Measurements from ENCODE around the gene GXYLT2.

Gene GXYLT2

DNA sequence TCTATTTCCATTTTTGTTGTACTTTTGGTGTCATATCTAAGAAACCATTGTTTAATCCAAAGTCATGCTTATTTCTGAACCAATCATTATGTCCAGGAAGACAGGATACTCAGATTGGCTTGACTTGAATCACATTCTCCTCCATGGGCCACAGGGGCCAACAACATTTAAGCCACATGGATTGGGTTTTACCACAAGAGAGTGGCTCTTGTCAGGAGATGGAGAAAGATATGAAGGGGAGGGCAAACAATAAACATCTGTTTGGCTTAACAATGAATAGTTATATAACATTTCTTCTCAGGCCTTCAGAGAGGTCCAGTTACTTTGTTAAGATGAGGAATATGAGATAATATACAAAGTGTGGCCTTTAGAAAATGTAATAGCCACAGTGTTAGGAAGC, 44.6 kb downstream of the GXYLT2 start:
- no peak for DNase-seq (ENCODE audit: low read depth)

DNA sequence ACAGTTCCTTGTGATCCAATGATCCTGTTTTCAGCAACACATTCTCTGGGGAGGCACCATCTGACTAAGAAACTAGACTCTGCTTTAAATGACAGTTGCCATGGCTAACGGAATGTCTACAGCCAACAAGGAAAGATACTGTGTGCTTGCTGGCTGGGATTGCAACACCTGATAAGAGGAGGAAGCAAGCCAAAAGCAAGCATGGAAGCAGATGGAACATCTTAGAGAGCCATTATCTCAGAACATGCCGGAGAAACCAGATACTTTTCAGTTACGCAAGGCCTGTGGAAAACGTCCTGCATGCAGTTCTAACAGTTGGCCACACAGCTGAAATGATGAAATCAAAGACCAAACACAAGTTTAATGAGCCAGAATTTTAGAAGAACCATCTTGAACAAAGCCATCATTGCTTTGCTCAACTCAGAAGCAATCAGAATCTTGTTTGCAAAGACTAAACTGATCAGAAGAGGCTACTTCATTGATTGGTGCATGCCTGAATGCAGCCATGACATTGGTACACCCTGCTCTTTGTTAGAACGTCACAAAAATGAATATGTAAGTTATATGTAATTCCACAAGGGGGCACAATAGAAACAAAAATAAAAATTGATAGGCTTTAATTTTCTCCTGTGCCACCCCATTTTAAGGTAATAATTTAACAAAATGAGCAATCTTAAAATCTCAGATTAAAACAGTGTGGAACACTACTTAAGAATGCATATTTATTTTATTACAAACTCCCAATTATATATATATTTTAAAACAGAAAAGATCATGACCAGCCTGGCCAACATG, 50.8 kb downstream of the GXYLT2 start:
- no peak for DNase-seq (ENCODE audit: low read depth)

DNA sequence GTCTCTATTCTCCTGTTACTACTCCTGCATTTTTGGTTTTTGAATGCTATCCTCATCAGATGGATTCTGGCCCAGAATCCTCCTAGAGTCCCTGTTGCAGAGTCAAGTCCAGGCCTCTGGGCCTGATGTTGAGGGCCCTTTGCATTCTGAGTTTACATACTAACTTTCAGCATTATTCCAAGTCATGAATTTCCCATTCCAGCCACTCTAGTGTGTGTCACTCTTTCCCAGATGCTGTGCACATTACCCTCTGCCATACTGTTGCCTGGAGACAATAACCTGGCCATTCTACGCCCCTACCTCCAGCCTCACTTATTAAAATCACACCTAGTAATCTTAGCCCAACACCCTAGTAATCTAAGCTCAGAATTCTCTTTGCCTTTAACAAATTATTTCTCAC, 53.4 kb downstream of the GXYLT2 start:
- DNase-seq (ENCODE audit: low read depth), result no peak

DNA sequence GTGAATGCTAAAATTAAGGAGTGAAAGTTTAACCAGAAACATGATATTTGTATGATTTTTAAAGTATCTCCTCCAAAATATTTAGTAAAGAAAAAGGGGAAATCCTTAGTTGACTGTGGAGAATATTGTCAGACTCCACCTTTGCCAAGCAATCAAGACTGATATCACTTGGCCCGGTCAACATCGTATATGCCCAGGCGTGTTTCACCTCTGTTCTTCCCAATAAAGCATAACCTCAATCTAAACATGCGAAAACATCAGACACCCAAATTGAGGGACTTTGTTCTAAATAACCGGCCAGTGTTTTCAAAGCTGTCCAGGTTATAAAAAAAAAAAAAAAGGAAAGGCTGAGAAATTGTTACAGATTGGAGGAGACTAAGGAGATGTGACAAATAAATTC, 54.6 kb downstream of the GXYLT2 start:
- no peak for DNase-seq (ENCODE audit: low read depth)

DNA sequence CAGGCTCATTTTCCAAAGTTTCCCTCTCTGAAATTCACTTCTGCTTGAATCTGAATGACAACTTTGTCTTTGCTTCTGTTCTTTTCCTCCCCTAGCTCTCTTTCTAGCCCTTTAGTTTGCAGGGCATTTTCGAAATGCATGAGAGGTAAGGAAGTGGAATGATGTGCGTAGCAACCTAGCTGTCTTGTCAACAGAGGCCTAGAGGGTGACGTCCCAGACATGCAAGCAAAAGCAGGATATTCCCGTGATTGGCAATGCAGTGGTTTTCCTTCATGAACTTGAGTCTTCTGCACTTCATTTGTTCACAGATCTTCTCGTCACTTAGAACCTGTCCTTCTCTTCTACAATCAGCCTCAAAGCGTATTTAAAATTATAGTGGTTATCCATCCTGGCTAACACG, 56.9 kb downstream of the GXYLT2 start:
- no peak for DNase-seq (ENCODE audit: low read depth)

DNA sequence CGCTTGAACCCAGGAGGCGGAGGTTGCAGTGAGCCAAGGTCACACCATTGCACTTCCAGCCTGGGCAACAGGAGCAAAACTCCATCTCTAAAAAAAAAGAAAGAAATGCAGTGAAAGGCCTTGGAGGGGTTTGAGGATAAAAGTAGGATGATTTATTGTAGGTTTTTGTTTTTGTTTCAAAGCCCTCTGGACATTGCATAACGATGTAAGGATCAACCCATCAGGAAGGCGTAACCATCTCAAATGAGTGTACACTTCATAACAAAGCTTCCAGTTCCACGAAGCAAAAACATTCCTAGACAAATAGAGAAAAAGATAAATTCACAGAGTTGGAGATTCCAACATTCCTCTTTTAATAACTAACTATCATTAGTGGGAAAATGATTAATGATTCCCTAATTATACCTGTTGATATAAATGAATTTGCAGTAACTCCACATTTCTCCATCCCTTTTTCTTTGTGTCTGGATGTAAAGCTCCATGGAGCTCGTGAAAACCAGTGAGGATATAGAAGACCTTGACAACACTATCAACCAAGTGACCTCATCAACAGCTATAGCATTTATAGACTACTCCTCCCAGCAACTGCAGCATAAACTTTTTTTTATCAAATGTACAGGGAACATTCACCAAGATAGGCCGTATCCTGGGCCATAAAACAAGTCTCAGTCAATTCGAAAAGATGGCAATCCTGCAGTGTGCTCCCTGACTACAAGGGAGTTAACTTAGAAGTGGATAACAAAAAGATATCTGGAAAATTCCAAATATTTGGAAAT, 60.1 kb downstream of the GXYLT2 start:
- no peak for DNase-seq (ENCODE audit: low read depth)

DNA sequence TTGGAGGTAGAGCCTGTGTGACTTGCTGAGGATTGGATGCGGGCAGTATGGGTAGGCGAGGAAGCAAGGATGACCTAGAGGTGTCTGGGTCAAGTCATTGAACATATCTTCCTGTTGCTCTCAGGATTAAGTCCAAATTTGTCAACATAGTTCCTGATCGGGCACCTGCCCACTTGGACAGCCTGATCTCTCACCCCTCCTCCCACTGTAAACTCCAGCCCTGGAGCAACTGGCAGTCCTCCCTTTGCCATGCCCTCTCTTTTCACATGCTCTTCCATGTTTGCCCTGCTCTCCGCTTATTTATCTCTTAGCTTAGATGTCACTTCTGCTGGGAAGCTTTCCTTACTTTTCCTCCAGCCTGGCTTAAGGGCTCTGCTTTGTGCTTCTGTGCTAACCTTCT, 61.2 kb downstream of the GXYLT2 start:
- DNase-seq (ENCODE audit: low read depth), result no peak

DNA sequence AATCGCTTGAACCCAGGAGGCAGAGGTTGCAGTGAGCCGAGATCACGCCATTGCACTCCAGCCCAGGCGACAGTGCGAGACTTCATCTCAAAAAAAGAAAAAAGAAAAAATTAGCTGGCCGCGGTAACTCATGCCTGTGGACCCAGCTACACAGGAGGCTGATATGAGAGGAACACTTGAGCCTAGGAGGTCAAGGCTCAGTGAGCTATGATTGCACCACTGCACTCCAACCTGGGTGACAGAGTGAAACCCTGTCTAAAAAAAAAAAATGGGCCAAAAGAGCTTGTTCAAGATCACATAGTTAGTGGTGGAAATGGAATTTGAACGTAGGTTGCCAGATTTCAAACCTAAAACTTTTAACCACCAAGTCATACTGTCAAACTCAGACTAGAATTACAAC, 62.5 kb downstream of the GXYLT2 start:
- DNase-seq (ENCODE audit: low read depth), result no peak

DNA sequence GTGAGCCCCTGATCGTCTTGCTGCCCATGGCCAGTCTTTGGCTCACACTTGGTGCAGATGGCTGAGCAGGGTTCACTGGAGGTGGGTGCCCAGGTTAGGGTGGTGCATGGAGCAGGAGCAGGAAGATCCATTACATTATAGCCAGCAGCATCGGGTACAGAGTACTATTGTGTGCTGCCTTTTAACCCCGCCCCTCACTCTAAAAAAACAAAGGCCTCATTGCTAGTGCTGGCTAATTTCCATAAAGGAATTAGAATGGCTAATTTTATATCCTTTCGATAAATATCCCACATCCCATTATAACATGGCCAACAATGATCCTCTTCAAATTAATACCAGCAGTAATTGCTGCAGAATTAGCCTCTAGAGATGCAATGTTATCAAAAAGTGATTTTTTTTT, 63.0 kb downstream of the GXYLT2 start:
- no peak for DNase-seq (ENCODE audit: low read depth)

DNA sequence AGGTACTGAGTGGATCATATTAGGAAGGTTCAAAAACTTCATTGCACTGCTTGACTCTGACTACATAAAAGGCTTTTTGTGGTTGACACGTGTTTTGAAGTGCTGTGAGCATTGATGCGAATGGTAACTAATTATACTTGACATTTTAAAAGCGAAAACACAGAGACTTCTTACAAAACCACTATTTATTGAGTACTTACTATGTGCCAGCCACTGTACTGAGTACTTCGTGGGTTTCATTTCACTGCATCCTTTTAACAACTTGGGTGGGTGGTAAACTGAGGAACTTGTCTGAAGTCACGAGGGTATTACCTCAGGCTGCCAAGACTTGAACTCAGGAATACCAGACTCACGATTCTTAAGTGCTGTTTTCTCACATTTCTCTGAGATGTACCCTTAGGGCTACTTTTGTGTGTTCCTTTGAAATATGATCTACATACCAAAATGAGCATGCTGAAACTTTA, 63.4 kb downstream of the GXYLT2 start:
- no peak for DNase-seq (ENCODE audit: low read depth)

DNA sequence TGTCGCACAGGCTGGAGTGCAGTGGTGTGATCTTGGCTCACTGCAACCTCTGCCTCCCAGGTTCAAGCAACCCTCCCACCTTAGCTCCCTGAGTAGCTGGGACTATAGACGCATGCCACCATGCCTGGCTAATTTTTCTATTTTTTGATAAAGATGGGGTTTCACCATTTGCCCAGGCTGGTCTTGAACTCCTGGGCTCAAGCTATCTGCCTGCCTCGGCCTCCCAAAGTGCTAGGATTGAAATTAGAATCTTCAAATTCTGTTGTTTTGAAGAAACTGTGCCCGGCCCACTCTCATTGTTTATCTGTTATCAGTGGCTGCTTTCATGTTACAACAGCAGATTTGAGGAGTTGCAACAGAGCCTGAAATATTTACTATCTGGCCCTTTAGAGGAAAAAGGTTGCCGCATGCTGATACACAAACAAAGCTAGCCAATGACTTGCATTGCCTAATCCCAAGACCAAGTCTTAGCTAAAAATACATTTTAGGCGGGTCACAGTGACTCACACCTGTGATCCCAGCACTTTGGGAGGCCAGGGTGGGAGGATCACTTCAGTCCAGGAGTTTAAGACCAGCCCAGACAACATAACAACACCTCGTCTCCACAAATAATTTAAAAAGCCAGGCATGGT, 65.6 kb downstream of the GXYLT2 start:
- no peak for DNase-seq (ENCODE audit: low read depth)

DNA sequence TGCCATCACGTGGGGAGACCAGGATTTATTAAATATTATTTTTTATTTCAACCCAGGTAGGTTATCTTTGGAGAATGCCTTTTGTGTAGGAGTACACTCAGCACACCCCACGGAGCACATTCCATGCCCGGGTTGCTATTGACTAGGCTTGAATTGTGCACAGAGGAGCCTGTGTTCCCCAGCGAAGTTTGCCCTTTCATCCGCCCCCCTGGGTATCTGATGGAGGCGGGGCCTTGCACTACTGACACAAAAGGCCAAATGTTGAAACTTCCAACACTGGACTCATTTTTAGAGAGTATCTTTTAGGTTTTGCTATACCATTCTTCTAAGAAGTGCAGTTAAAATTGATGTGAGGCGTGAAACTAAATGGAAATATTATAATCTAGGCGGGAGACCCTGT, 69.5 kb downstream of the GXYLT2 start:
- no peak for DNase-seq (ENCODE audit: low read depth)

DNA sequence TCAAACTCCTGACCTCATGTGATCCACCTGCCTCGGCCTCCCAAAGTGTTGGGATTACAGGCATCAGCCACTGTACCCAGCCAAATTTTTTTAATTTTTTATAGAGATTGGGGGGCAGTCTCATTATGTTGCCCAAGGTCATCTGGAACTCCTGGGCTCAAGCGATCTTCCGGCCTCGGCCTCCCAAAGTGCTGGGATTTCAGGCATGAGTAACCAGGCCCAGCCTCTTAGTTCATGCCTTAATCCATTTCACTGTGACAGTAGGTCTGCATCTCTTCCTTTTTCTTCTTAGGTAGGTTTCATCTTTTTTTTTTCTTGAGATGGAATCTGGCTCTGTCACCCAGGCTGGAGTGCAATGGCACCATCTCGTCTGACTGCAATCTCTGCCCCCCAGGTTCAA, 71.5 kb downstream of the GXYLT2 start:
- DNase-seq (ENCODE audit: low read depth), result no peak

DNA sequence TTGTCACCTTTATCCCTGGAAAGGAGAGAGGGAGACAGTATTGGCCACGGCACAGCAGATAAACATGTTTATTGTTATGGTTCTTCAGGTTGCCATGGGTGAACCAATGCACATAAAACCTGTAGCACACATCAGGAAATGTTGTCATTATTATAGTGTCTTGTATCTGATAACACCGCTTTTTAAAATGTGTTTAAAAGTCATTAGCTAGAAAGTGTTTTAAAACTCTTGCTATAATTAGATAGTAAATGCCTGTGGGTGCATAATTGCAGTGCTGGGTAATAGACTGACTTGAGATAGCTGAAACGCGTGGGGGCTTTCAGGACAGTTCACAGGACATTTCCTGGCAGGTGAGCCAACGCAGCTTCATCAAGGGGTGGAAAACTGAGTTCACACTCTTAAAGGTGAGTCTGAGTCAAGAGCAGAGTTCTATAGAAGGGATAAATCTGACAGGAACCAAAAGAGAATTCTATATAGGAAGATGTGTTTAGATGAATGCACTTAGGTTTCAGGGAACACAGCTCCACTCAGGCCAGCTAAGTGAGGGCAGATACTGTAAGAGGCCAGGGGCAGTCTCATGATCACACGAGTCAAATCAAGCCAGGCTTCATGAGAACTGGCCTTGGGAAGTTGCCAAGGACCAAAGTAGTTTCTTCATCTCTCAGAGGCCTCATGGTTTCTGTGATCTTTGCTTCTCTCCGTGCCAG, 73.1 kb downstream of the GXYLT2 start:
- no peak for DNase-seq (ENCODE audit: low read depth)

DNA sequence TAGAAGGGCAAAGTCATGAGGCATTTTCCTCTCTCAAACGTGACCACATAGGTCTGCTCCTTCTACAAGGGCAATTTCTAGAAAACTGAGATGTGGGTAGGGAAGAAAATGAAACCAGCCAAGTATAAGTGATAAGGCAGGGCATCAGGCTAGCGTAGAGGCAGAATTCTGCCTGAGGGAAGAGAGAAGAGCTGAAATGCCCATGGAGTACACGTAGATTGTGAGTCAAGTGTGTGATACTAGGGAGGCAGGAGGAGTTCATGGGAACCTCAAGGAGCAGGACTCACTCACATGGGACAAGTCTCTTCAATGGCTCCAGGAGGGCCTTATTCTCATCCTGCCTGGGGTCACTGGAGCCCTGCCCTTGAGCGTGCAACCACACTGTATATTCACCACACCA, 73.9 kb downstream of the GXYLT2 start:
- DNase-seq (ENCODE audit: low read depth), result no peak

DNA sequence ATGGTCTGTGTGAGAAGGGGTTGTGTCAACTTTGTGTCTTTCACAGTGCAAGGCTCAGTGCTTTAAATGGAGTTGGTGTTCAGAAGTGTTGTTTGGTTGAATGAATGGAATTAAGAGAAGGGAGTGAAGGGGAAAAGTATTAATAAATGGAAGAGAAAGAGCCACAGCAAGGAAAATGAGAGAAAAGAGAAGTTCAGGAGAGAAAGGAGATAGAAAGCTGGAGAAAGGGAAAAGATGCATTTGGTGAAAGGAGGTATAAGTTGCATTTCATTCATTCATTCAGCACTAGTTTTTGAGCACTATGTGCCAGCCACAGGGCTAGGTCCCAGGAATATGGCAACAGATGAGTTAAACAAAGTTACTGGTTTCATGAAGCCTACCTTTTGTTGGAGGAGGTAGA, 74.5 kb downstream of the GXYLT2 start:
- no peak for DNase-seq (ENCODE audit: low read depth)

DNA sequence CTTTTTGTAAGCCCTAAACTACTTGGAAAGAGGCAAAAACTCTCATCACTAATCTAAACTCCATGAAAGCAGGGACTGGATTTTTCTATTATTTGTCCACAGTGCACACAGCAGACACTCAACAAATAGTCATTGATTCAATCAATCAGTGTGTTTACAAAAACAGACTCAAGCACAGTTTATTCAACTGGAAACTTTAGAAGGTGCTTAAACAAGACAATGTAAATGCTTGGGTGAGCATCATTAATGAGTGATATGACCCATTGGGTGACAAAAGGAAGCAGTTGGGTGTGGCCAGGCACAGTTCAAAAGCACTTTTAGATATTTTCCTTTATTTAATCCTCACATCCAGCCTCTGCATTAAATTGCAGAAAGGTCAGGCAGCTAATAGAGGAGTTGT, 76.8 kb downstream of the GXYLT2 start:
- DNase-seq (ENCODE audit: low read depth), result no peak

DNA sequence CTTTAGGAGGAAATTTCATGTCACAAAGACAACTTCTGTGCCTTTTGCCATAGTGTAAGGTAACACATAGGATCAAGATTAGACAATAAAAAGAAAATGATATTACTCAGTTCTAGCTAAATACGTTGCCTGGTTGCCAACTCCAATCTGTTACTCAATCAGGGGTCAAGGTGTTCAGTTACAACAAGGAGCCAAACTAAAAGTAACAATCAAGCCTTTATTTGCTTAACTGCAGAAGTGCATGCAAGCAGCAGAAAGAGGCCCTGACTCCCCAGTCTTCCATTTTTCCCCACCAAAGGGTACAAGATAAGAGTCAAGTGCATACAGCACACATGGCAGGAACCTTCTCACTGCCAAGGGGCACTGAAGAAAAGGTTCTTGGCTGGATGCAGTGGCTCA, 80.4 kb downstream of the GXYLT2 start:
- no peak for DNase-seq (ENCODE audit: low read depth)

DNA sequence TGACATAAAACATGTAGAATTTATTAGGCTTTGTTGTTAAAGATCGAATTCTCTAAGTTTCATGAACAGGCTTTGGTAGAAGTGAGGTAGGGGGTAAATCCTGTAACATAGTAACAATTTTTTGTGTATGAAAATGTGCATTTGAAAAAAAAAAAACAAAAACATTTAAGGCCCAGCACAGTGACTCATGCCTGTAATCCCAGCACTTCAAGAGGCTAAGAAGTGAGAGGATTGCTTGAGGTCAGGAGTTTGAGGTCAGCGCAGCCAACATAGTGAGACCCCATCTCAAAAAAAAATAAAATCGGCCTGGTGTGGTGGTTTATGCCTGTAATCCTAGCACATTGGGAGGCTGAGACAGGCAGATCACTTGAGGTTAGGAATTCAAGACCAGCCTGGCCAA, 81.9 kb downstream of the GXYLT2 start:
- no peak for DNase-seq (ENCODE audit: low read depth)

DNA sequence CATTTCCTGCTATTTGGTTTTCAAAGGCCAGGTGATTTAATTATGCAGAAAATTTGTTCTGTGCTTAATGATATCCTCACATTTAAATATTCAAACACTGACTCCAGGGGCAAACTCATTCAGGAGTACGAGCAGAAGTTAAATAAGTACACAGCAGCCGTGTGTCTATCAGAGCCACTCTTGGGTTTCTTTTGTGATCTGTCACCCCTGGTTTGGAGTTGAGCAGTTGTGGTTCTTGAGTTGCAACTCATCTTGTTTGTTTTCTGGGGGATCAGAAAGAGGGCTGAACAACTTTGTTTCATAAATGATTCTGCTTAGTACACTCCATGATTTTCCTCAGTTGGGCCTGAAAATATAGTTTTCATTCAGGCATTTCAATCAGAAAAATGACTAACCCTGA, 83.1 kb downstream of the GXYLT2 start:
- no peak for DNase-seq (ENCODE audit: low read depth)

DNA sequence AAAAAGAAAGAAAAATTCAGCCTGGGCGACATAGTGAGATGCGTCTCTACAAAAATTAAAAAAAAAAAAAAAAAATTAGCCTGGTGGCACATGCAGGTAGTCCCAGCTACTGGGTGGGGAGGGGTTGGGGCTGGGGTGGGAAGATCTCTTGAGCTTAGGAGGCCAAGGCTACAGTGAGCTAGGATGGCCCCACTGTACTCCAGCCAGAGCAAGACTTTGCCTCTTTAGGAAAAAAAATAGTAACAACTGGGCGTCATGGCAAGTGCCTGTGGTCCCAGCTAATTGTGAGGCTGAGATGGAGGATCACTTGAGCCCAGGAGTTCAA, 84.8 kb downstream of the GXYLT2 start:
- no peak for DNase-seq (ENCODE audit: low read depth)

DNA sequence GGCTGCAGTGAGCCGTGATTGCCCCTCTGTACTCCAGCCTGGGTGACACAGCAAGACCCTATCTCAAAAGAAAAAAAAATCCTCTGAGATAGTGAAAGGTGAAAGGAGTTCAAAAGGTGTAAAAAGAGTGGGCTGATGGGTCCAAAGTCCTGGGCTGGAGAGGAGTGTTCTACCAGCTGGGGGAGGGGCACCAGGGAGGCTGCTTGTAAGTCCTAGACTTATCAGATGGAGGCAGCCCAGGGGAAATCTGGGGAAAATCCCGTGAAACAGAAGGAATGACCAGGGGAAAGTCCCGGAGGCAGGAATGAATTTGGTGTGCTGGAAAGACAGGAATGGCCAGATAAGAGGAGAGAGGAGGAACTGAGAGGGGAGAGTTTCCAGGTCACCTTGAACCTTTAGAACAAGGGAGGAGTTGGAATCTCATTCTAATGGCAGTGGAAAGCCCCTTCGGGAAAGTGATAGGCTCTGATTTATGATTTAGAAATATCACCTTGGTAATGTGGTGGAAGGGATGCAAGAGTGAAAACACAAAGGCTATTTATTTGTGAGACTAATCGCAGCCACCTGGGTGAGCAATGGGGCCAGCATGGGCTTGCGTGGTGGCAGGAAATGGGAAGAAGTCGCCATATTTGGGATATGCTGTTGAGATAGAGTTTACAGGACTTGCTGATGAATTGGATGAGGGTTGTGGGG, 85.3 kb downstream of the GXYLT2 start:
- DNase-seq (ENCODE audit: low read depth), result no peak

All from CMK (cell line).